ENCODE measurements around the gene TAF4B. TPM values are rescaled to one million over a fixed set of nuclear protein-coding genes. Genes with fewer than 3 reads are reported as not detected.
A peak's percentile ranks its signal among the peaks of the same experiment; 100 is the strongest.

The TAF4B gene
- total and polyA plus RNA-seq, 4 donors, result 0.63 to 4.2 (median 2.3) TPM

DNA sequence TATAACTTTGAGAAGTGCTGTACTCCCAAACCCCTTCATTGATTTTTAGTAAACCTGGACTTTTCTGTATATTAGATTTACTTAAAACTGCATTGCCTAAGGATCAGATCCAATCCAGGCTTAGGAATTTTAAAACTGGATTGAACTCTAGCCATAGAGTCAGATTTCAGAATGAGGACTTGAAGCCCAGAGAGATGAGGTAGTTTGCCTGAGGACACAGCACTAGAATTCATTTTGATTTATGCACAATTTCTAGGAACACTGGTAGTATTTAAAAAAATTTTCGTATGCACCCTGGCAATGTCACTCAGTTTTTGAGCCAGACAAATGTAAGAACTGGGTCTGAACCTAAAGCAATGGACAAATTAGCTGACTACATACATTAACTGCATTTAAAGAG is 177.2 kb downstream of the TAF4B start:
- Histone ChIP-seq H3K4me1 (ENCODE audit: control insufficient read depth in 1 of 2, insufficient read depth in 2 of 2, low read length in 2 of 2) (no peaks in the 10 kb centered on the region), H3K27me3 (ENCODE audit: control insufficient read depth in 1 of 2, insufficient read depth in 2 of 2, low read length in 1 of 2) (no peaks in the 10 kb centered on the region), H3K36me3 (ENCODE audit: control insufficient read depth in 1 of 2, insufficient read depth in 2 of 2, low read length in 1 of 2) (no peaks in the 10 kb centered on the region), H3K9me3 (ENCODE audit: control insufficient read depth, low read length) (no peaks in the 10 kb centered on the region), H3K27ac (ENCODE audit: low read depth in 1 of 2, low read length in 2 of 2) (no peak overlapping the region), H3K4me3 (ENCODE audit: low read length in 2 of 2) (no peak overlapping the region)
- no peak for ATAC-seq (ENCODE audit: low FRiP score)
- no peak for DNase-seq
- intact Hi-C loops (cut with DNase I), result no loop called here
- 10 to 25% methylated on average over 1 of the region's 1 CpG for WGBS, 2 donors

- H3K27ac ChIP-seq (ENCODE audit: low read depth in 1 of 2, low read length in 2 of 2), result no peak overlapping the region
- H3K9me3 ChIP-seq (ENCODE audit: control insufficient read depth, low read length), result no peaks in the 10 kb centered on the region
- WGBS, 2 donors, result 61 to 66% methylated on average over 5 of the region's 5 CpGs
- H3K4me3 ChIP-seq (ENCODE audit: low read length in 2 of 2), result no peak overlapping the region
- no peaks in the 10 kb centered on the region for H3K27me3 ChIP-seq (ENCODE audit: control insufficient read depth in 1 of 2, insufficient read depth in 2 of 2, low read length in 1 of 2)
- no peaks in the 10 kb centered on the region for H3K36me3 ChIP-seq (ENCODE audit: control insufficient read depth in 1 of 2, insufficient read depth in 2 of 2, low read length in 1 of 2)
- DNase-seq (no peak), ATAC-seq (ENCODE audit: low FRiP score) (peak; percentile 58)
- H3K4me1 ChIP-seq (ENCODE audit: control insufficient read depth in 1 of 2, insufficient read depth in 2 of 2, low read length in 2 of 2), result no peaks in the 10 kb centered on the region
- intact Hi-C loops (cut with DNase I), result no loop called here
These were observed 179.1 kb downstream of the TAF4B start for GRCh38 chr18:26405190-26405801.

DNA sequence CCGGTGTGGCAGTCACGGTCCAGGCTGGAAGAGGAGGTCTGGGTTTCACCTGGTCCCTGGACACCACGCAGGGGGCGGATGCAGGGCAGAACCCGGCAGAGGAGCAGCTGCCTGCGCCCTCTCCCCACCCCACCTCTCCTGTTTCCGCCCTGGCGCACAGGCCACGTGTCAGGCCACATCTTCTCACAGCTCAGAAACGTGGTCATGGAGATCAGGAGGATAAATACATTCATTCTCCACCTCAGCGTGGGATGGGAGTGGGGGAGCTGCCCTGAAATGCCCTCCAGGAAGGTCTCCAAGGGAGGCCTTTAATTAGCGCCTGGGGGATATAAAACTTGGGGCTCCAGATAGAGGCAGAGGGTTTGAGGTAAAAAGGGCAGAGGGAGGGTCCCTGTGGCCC is 180.1 kb downstream of the TAF4B start:
- ATAC-seq (ENCODE audit: low FRiP score), result no peak
- DNase-seq, result no peak
- intact Hi-C loops (cut with DNase I), result no loop called here

DNA sequence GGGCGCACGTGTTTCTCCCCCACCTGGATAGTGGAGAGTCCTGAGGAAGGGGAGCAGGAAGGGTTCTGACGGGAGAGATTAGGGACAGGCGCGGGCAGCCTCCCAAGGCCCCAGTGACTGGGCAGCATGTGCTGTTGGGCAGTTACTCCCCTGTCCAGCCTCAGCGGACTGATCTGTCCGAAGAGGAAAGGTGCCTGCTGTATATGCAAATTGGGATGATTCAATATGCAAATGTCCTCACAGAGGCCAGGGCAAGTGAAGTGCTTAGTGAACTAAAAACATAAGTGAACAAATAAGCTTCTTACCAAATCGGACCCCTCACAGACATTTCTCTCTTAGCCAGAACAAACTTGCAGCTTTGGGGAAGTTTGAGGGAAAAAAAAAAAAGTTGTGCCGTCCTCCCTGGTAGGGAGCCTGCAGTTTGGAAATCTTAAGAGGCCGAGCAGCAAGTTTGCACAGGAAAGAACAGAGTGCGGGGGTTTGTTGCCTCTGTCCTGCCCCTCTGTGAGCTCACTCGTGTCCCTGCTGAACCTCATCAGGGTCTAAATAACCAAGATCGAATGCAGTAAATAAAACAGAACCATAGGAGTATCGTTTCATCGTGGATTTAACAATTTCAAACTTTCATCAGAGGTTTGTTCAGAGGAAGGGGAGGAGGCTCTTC is 180.7 kb downstream of the TAF4B start:
- Histone ChIP-seq H3K36me3 (ENCODE audit: control insufficient read depth in 1 of 2, insufficient read depth in 2 of 2, low read length in 1 of 2) (no peaks in the 10 kb centered on the region), H3K27ac (ENCODE audit: low read depth in 1 of 2, low read length in 2 of 2) (no peak overlapping the region), H3K27me3 (ENCODE audit: control insufficient read depth in 1 of 2, insufficient read depth in 2 of 2, low read length in 1 of 2) (no peaks in the 10 kb centered on the region), H3K4me1 (ENCODE audit: control insufficient read depth in 1 of 2, insufficient read depth in 2 of 2, low read length in 2 of 2) (no peaks in the 10 kb centered on the region), H3K9me3 (ENCODE audit: control insufficient read depth, low read length) (no peaks in the 10 kb centered on the region), H3K4me3 (ENCODE audit: low read length in 2 of 2) (no peak overlapping the region)
- DNase-seq (no peak), ATAC-seq (ENCODE audit: low FRiP score) (no peak)
- 85 to 86% methylated on average over 15 of the region's 15 CpGs for WGBS, 2 donors
- intact Hi-C loops (cut with DNase I), result no loop called here

More for the DNA sequence above, 180.1 kb downstream of the TAF4B start:
- no peak overlapping the region for H3K27ac ChIP-seq (ENCODE audit: low read depth in 1 of 2, low read length in 2 of 2)
- no peaks in the 10 kb centered on the region for H3K36me3 ChIP-seq (ENCODE audit: control insufficient read depth in 1 of 2, insufficient read depth in 2 of 2, low read length in 1 of 2)
- no peaks in the 10 kb centered on the region for H3K9me3 ChIP-seq (ENCODE audit: control insufficient read depth, low read length)
- no peaks in the 10 kb centered on the region for H3K27me3 ChIP-seq (ENCODE audit: control insufficient read depth in 1 of 2, insufficient read depth in 2 of 2, low read length in 1 of 2)
- no peaks in the 10 kb centered on the region for H3K4me1 ChIP-seq (ENCODE audit: control insufficient read depth in 1 of 2, insufficient read depth in 2 of 2, low read length in 2 of 2)
- no peak overlapping the region for H3K4me3 ChIP-seq (ENCODE audit: low read length in 2 of 2)
- WGBS, 2 donors, result 86 to 88% methylated on average over 12 of the region's 12 CpGs

- intact Hi-C loops (cut with DNase I), result no loop called here
These were observed 181.7 kb downstream of the TAF4B start for GRCh38 chr18:26407736-26408601.

GRCh38 chr18:26409091-26409490 is 182.8 kb downstream of the TAF4B start:
- ATAC-seq (ENCODE audit: low FRiP score) (no peak), DNase-seq (no peak)
- H3K9me3 ChIP-seq (ENCODE audit: control insufficient read depth, low read length), result no peaks in the 10 kb centered on the region
- no peaks in the 10 kb centered on the region for H3K27me3 ChIP-seq (ENCODE audit: control insufficient read depth in 1 of 2, insufficient read depth in 2 of 2, low read length in 1 of 2)
- intact Hi-C loops (cut with DNase I), result no loop called here
- H3K36me3 ChIP-seq (ENCODE audit: control insufficient read depth in 1 of 2, insufficient read depth in 2 of 2, low read length in 1 of 2), result no peaks in the 10 kb centered on the region
- H3K27ac ChIP-seq (ENCODE audit: low read depth in 1 of 2, low read length in 2 of 2), result no peak overlapping the region
- H3K4me1 ChIP-seq (ENCODE audit: control insufficient read depth in 1 of 2, insufficient read depth in 2 of 2, low read length in 2 of 2), result no peaks in the 10 kb centered on the region
- no peak overlapping the region for H3K4me3 ChIP-seq (ENCODE audit: low read length in 2 of 2)
- WGBS, 2 donors, result 73 to 76% methylated on average over 4 of the region's 4 CpGs

More at GRCh38 chr18:26407736-26408601, 181.7 kb downstream of the TAF4B start:
- ATAC-seq (ENCODE audit: low FRiP score) (no peak), DNase-seq (no peak)
- no peaks in the 10 kb centered on the region for H3K36me3 ChIP-seq (ENCODE audit: control insufficient read depth in 1 of 2, insufficient read depth in 2 of 2, low read length in 1 of 2)
- no peak overlapping the region for H3K4me3 ChIP-seq (ENCODE audit: low read length in 2 of 2)
- no peak overlapping the region for H3K27ac ChIP-seq (ENCODE audit: low read depth in 1 of 2, low read length in 2 of 2)
- no peaks in the 10 kb centered on the region for H3K4me1 ChIP-seq (ENCODE audit: control insufficient read depth in 1 of 2, insufficient read depth in 2 of 2, low read length in 2 of 2)
- no peaks in the 10 kb centered on the region for H3K27me3 ChIP-seq (ENCODE audit: control insufficient read depth in 1 of 2, insufficient read depth in 2 of 2, low read length in 1 of 2)
- H3K9me3 ChIP-seq (ENCODE audit: control insufficient read depth, low read length), result no peaks in the 10 kb centered on the region
- WGBS, 2 donors, result 88 to 89% methylated on average over 16 of the region's 16 CpGs

GRCh38 chr18:26414901-26415440 is 188.7 kb downstream of the TAF4B start:
- ATAC-seq (ENCODE audit: low FRiP score) (no peak), DNase-seq (no peak)
- Histone ChIP-seq H3K36me3 (ENCODE audit: control insufficient read depth in 1 of 2, insufficient read depth in 2 of 2, low read length in 1 of 2) (no peaks in the 10 kb centered on the region), H3K9me3 (ENCODE audit: control insufficient read depth, low read length) (no peaks in the 10 kb centered on the region), H3K4me3 (ENCODE audit: low read length in 2 of 2) (no peak overlapping the region), H3K27ac (ENCODE audit: low read depth in 1 of 2, low read length in 2 of 2) (no peak overlapping the region), H3K27me3 (ENCODE audit: control insufficient read depth in 1 of 2, insufficient read depth in 2 of 2, low read length in 1 of 2) (no peaks in the 10 kb centered on the region), H3K4me1 (ENCODE audit: control insufficient read depth in 1 of 2, insufficient read depth in 2 of 2, low read length in 2 of 2) (no peaks in the 10 kb centered on the region)
- intact Hi-C loops (cut with DNase I), result no loop called here
- 43 to 50% methylated on average over 4 of the region's 4 CpGs for WGBS, 2 donors

DNA sequence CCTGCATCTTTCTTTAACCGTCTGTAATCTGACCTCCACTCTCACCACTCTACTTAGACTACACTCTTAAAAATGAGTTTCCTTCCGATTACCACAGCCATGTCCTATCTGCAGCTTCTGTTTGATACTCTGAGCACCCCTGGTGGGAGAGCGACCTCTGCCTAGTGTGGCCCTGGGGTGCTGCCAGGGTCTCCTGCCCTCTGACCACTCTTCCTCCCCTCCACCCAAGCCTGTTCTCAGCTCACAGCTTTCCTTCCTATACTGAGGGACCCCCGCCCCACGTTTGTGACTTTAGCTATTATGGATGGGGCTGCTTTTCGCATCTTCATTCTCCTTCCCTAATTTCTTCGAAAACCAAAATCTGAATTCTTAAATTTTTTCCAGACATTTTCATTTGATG is 189.4 kb downstream of the TAF4B start:
- H3K4me1 ChIP-seq (ENCODE audit: control insufficient read depth in 1 of 2, insufficient read depth in 2 of 2, low read length in 2 of 2), result no peaks in the 10 kb centered on the region
- ATAC-seq (ENCODE audit: low FRiP score) (no peak), DNase-seq (no peak)
- 62 to 68% methylated on average over 7 of the region's 7 CpGs for whole genome bisulfite sequencing, 2 donors
- no peaks in the 10 kb centered on the region for H3K36me3 ChIP-seq (ENCODE audit: control insufficient read depth in 1 of 2, insufficient read depth in 2 of 2, low read length in 1 of 2)
- no peak overlapping the region for H3K27ac ChIP-seq (ENCODE audit: low read depth in 1 of 2, low read length in 2 of 2)
- no peaks in the 10 kb centered on the region for H3K27me3 ChIP-seq (ENCODE audit: control insufficient read depth in 1 of 2, insufficient read depth in 2 of 2, low read length in 1 of 2)
- H3K4me3 ChIP-seq (ENCODE audit: low read length in 2 of 2), result no peak overlapping the region
- intact Hi-C loops (cut with DNase I), result no loop called here
- H3K9me3 ChIP-seq (ENCODE audit: control insufficient read depth, low read length), result no peaks in the 10 kb centered on the region

Data from aorta (tissue), 5 donors.